WTC11 (cell line): ENCODE data around the gene PITHD1. TPM values are rescaled to one million over a fixed set of nuclear protein-coding genes. Genes with fewer than 3 reads are reported as not detected.

Experiments used
- ATAC-seq: fragments of 200-7000 bp; cut with Tn5 transposase; 2 replicates; pipeline ENCODE4 v1.10.0; 2021; ENCODE audit warnings: mild to moderate bottlenecking, moderate library complexity
- CTCF ChIA-PET: fragments of 300-600 bp; sonication (Branson Sonifier 250); formaldehyde crosslinking; loops from one replicate; lab custom pipeline; 2021; ENCODE audit warnings: antibody characterized with exemption; lab: Charles Lee
- POLR2A ChIA-PET: fragments of 350-600 bp; sonication (Branson Sonifier 250); formaldehyde crosslinking; loops from one replicate; lab custom pipeline; 2021; ENCODE audit warnings: antibody characterized with exemption; lab: Charles Lee
- DNase-seq: peaks from one replicate; pipeline ENCODE4 v3.0.0; 2021; ENCODE audit warnings: low spot score
- H3K27ac Mint-ChIP-seq: 2 replicates; pipeline ENCODE4 v1.8.0; 2021; ENCODE audit warnings: mixed read lengths
- H3K27me3 Mint-ChIP-seq: 2 replicates; pipeline ENCODE4 v1.8.0; 2021; ENCODE audit warnings: low read depth, mild to moderate bottlenecking, moderate library complexity, mixed read lengths
- H3K36me3 Mint-ChIP-seq: 2 replicates; pipeline ENCODE4 v1.8.0; 2021; ENCODE audit warnings: mixed read lengths
- H3K4me1 Mint-ChIP-seq: 2 replicates; pipeline ENCODE4 v1.8.0; 2022; ENCODE audit warnings: mixed read lengths
- H3K4me3 Mint-ChIP-seq: 2 replicates; pipeline ENCODE4 v1.8.0; 2021; ENCODE audit warnings: mild to moderate bottlenecking, moderate library complexity, mixed read lengths
- H3K9me3 Mint-ChIP-seq: 2 replicates; pipeline ENCODE4 v1.8.0; 2021; ENCODE audit warnings: mixed read lengths
- ARID4B ChIP-seq: sonication (generic); formaldehyde crosslinking; IDR thresholded peaks from 2 replicates; pipeline ENCODE4 v1.8.0; 2023; ENCODE audit warnings: missing genetic modification reagents, mild to moderate bottlenecking, borderline replicate concordance
- EMX1 ChIP-seq: fragments of 250-450 bp; sonication (Bioruptor Pico); IDR thresholded peaks from 2 replicates; pipeline ENCODE4 v1.8.0; 2021; ENCODE audit warnings: mild to moderate bottlenecking
- GTF2I ChIP-seq: fragments of 250-450 bp; sonication (Bioruptor Pico); conservative IDR thresholded peaks from 2 replicates; pipeline ENCODE4 v1.4.0; 2021; ENCODE audit warnings: mild to moderate bottlenecking
- IRF2 ChIP-seq: sonication (generic); formaldehyde crosslinking; IDR thresholded peaks from 2 replicates; pipeline ENCODE4 v1.8.0; 2022; ENCODE audit warnings: low read depth, missing genetic modification reagents, borderline replicate concordance
- JUN ChIP-seq: sonication (generic); formaldehyde crosslinking; IDR thresholded peaks from 2 replicates; pipeline ENCODE4 v1.8.0; 2023; ENCODE audit warnings: mild to moderate bottlenecking, missing genetic modification reagents
- MAX ChIP-seq: sonication (generic); formaldehyde crosslinking; IDR thresholded peaks from 2 replicates; pipeline ENCODE4 v1.8.0; 2022; ENCODE audit warnings: mild to moderate bottlenecking, missing genetic modification reagents
- MYBL2 ChIP-seq: sonication (generic); formaldehyde crosslinking; IDR thresholded peaks from 2 replicates; pipeline ENCODE4 v1.8.1; 2023; ENCODE audit warnings: mild to moderate bottlenecking, moderate library complexity, missing genetic modification reagents
- NFATC4 ChIP-seq: fragments of 250-450 bp; sonication (Bioruptor Pico); IDR thresholded peaks from 2 replicates; pipeline ENCODE4 v1.9.0; 2021; ENCODE audit warnings: mild to moderate bottlenecking
- NFE2L1 ChIP-seq: sonication (generic); formaldehyde crosslinking; IDR thresholded peaks from 2 replicates; pipeline ENCODE4 v1.8.1; 2023; ENCODE audit warnings: missing genetic modification reagents
- NFYB ChIP-seq: sonication (generic); formaldehyde crosslinking; conservative IDR thresholded peaks from 2 replicates; pipeline ENCODE4 v1.8.0; 2022; ENCODE audit warnings: low read depth, missing genetic modification reagents
- OVOL2 ChIP-seq: fragments of 250-450 bp; sonication (Bioruptor Pico); IDR thresholded peaks from 2 replicates; pipeline ENCODE4 v1.9.0; 2021; ENCODE audit warnings: mild to moderate bottlenecking, borderline replicate concordance
- SMAD4 ChIP-seq: sonication (generic); formaldehyde crosslinking; IDR thresholded peaks from 2 replicates; pipeline ENCODE4 v1.8.0; 2022; ENCODE audit warnings: mild to moderate bottlenecking, missing genetic modification reagents
- SOX15 ChIP-seq: fragments of 250-450 bp; sonication (Bioruptor Pico); IDR thresholded peaks from 2 replicates; pipeline ENCODE4 v1.9.0; 2021; ENCODE audit warnings: mild to moderate bottlenecking
- USF1 ChIP-seq: sonication (generic); formaldehyde crosslinking; IDR thresholded peaks from 2 replicates; pipeline ENCODE4 v1.8.0; 2022; ENCODE audit warnings: mild to moderate bottlenecking, missing genetic modification reagents
- ZNF121 ChIP-seq: sonication (generic); formaldehyde crosslinking; IDR thresholded peaks from 2 replicates; pipeline ENCODE4 v1.8.0; 2023; ENCODE audit warnings: missing genetic modification reagents
- ZNF138 ChIP-seq: sonication (generic); formaldehyde crosslinking; conservative IDR thresholded peaks from 2 replicates; pipeline ENCODE4 v1.8.1; 2022; ENCODE audit warnings: mild to moderate bottlenecking, moderate library complexity, missing genetic modification reagents
- ZNF219 ChIP-seq: sonication (generic); formaldehyde crosslinking; IDR thresholded peaks from 2 replicates; pipeline ENCODE4 v1.8.0; 2023; ENCODE audit warnings: missing genetic modification reagents, mild to moderate bottlenecking, borderline replicate concordance
- ZNF232 ChIP-seq: sonication (generic); formaldehyde crosslinking; IDR thresholded peaks from 2 replicates; pipeline ENCODE4 v1.8.0; 2022; ENCODE audit warnings: mild to moderate bottlenecking, missing genetic modification reagents
- ZNF317 ChIP-seq: sonication (generic); formaldehyde crosslinking; IDR thresholded peaks from 2 replicates; pipeline ENCODE4 v1.8.1; 2023; ENCODE audit warnings: low read depth, mild to moderate bottlenecking, moderate library complexity, missing genetic modification reagents, borderline replicate concordance
- total RNA-seq: library from RNA; stranded (reverse); gene quantifications from 3 replicates; pipeline ENCODE4 v1.2.3, GENCODE V29; 2021
- TF ChIP-seq, protein P1 (sequence below): sonication (generic); formaldehyde crosslinking; conservative IDR thresholded peaks from 2 replicates; pipeline ENCODE4 v1.8.1; 2022; ENCODE audit warnings: mild to moderate bottlenecking, missing genetic modification reagents
- TF ChIP-seq, protein P2 (sequence below): sonication (generic); formaldehyde crosslinking; IDR thresholded peaks from 2 replicates; pipeline ENCODE4 v1.8.0; 2023; ENCODE audit warnings: missing genetic modification reagents
- TF ChIP-seq, protein P3 (sequence below): fragments of 200-600 bp; IDR thresholded peaks from 2 replicates; pipeline ENCODE4 v1.8.0; 2022; ENCODE audit warnings: antibody characterized with exemption
- TF ChIP-seq, protein P4 (sequence below): sonication (generic); formaldehyde crosslinking; IDR thresholded peaks from 2 replicates; pipeline ENCODE4 v1.8.0; 2022; ENCODE audit warnings: missing genetic modification reagents

Gene PITHD1
- total RNA-seq, 1 experiment from 2014 or later: 66.2 TPM

GRCh38 chr1:23784846-23785245, 6.6 kb downstream of the PITHD1 start:
- TF ChIP-seq OVOL2 (CRISPR knock-in tag): no peak
- TF ChIP-seq, protein P1, sequence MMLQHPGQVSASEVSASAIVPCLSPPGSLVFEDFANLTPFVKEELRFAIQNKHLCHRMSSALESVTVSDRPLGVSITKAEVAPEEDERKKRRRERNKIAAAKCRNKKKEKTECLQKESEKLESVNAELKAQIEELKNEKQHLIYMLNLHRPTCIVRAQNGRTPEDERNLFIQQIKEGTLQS (CRISPR knock-in tag): no peak
- no peak for TF ChIP-seq MYBL2
- TF ChIP-seq NFYB (CRISPR knock-in tag): no peak
- no peak for TF ChIP-seq NFATC4 (CRISPR knock-in tag)
- TF ChIP-seq ZNF232 (CRISPR knock-in tag): no peak
- no peak for TF ChIP-seq EMX1 (CRISPR knock-in tag)
- TF ChIP-seq GTF2I (CRISPR knock-in tag): no peak
- TF ChIP-seq SMAD4: no peak
- no peak for TF ChIP-seq JUN (CRISPR knock-in tag)
- no peak for TF ChIP-seq ZNF317 (CRISPR knock-in tag)
- TF ChIP-seq ZNF138 (CRISPR knock-in tag): no peak
- TF ChIP-seq SOX15 (CRISPR knock-in tag): no peak
- TF ChIP-seq, protein P2, sequence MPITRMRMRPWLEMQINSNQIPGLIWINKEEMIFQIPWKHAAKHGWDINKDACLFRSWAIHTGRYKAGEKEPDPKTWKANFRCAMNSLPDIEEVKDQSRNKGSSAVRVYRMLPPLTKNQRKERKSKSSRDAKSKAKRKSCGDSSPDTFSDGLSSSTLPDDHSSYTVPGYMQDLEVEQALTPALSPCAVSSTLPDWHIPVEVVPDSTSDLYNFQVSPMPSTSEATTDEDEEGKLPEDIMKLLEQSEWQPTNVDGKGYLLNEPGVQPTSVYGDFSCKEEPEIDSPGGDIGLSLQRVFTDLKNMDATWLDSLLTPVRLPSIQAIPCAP (CRISPR knock-in tag): no peak
- no peak for TF ChIP-seq MAX (CRISPR knock-in tag)
- TF ChIP-seq, protein P3, sequence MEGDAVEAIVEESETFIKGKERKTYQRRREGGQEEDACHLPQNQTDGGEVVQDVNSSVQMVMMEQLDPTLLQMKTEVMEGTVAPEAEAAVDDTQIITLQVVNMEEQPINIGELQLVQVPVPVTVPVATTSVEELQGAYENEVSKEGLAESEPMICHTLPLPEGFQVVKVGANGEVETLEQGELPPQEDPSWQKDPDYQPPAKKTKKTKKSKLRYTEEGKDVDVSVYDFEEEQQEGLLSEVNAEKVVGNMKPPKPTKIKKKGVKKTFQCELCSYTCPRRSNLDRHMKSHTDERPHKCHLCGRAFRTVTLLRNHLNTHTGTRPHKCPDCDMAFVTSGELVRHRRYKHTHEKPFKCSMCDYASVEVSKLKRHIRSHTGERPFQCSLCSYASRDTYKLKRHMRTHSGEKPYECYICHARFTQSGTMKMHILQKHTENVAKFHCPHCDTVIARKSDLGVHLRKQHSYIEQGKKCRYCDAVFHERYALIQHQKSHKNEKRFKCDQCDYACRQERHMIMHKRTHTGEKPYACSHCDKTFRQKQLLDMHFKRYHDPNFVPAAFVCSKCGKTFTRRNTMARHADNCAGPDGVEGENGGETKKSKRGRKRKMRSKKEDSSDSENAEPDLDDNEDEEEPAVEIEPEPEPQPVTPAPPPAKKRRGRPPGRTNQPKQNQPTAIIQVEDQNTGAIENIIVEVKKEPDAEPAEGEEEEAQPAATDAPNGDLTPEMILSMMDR: no peak
- no peak for TF ChIP-seq USF1
- H3K9me3 Mint-ChIP-seq: no peaks in the 10 kb centered on the region
- H3K4me1 Mint-ChIP-seq: no peaks in the 10 kb centered on the region
- DNase-seq (no peak), ATAC-seq (no peak)
- H3K4me3 Mint-ChIP-seq: no peak overlapping the region
- CTCF ChIA-PET: no interaction called here
- POLR2A ChIA-PET: no interaction called here
- peaks cover 58% of the 10 kb centered on the region for H3K36me3 Mint-ChIP-seq
- no peak overlapping the region for H3K27ac Mint-ChIP-seq
- no peaks in the 10 kb centered on the region for H3K27me3 Mint-ChIP-seq

GRCh38 chr1:23787701-23788100, 9.5 kb downstream of the PITHD1 start:
- DNase-seq: no peak
- ChIA-PET POLR2A (no interaction called here), CTCF (interaction anchor here (0.6 to 4.8 kb wide), 2 partner anchors 22 to 116 kb away, joined by 4 to 36 read pairs; no protein-coding TSS in a partner anchor)
- Mint-ChIP-seq H3K36me3 (peaks cover 45% of the 10 kb centered on the region), H3K27me3 (no peaks in the 10 kb centered on the region), H3K4me3 (no peak overlapping the region), H3K9me3 (no peaks in the 10 kb centered on the region), H3K27ac (no peak overlapping the region), H3K4me1 (peaks cover 12% of the 10 kb centered on the region)
- ATAC-seq: no peak
- TF ChIP-seq IRF2 (no peak), ZNF121 (CRISPR knock-in tag) (no peak), ZNF219 (CRISPR knock-in tag) (no peak), ARID4B (CRISPR knock-in tag) (no peak), ZNF232 (CRISPR knock-in tag) (no peak), NFE2L1 (CRISPR knock-in tag) (no peak)
- TF ChIP-seq, protein P4, sequence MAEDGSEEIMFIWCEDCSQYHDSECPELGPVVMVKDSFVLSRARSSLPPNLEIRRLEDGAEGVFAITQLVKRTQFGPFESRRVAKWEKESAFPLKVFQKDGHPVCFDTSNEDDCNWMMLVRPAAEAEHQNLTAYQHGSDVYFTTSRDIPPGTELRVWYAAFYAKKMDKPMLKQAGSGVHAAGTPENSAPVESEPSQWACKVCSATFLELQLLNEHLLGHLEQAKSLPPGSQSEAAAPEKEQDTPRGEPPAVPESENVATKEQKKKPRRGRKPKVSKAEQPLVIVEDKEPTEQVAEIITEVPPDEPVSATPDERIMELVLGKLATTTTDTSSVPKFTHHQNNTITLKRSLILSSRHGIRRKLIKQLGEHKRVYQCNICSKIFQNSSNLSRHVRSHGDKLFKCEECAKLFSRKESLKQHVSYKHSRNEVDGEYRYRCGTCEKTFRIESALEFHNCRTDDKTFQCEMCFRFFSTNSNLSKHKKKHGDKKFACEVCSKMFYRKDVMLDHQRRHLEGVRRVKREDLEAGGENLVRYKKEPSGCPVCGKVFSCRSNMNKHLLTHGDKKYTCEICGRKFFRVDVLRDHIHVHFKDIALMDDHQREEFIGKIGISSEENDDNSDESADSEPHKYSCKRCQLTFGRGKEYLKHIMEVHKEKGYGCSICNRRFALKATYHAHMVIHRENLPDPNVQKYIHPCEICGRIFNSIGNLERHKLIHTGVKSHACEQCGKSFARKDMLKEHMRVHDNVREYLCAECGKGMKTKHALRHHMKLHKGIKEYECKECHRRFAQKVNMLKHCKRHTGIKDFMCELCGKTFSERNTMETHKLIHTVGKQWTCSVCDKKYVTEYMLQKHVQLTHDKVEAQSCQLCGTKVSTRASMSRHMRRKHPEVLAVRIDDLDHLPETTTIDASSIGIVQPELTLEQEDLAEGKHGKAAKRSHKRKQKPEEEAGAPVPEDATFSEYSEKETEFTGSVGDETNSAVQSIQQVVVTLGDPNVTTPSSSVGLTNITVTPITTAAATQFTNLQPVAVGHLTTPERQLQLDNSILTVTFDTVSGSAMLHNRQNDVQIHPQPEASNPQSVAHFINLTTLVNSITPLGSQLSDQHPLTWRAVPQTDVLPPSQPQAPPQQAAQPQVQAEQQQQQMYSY: no peak
